NT2/D1 (cell line): ENCODE data around the gene SMIM1.

Experiments used
- DNase-seq: peaks from one replicate; pipeline ENCODE4 v3.0.0-alpha.2; 2011; ENCODE audit warnings: low read depth, low spot score
- H3K27me3 ChIP-seq: 2 replicates; pipeline ENCODE4 v1.6.0; 2011; ENCODE audit warnings: mild to moderate bottlenecking; ENCODE audit not compliant: insufficient read length, insufficient read depth
- H3K36me3 ChIP-seq: 2 replicates; pipeline ENCODE4 v1.6.1; 2011; ENCODE audit warnings: mild to moderate bottlenecking, low read length, mixed read lengths; ENCODE audit not compliant: insufficient read depth, insufficient read length
- H3K4me1 ChIP-seq: 2 replicates; pipeline ENCODE4 v1.5.1; 2011; ENCODE audit not compliant: insufficient read depth, insufficient read length
- H3K4me3 ChIP-seq: 2 replicates; pipeline ENCODE4 v1.5.1; 2011; ENCODE audit warnings: low read depth; ENCODE audit not compliant: insufficient read length
- H3K9ac ChIP-seq: 2 replicates; pipeline ENCODE4 v1.6.0; 2011; ENCODE audit warnings: low read depth; ENCODE audit not compliant: insufficient read length
- H3K9me3 ChIP-seq: 2 replicates; pipeline ENCODE4 v1.5.1; 2011; ENCODE audit warnings: mild to moderate bottlenecking, low read length; ENCODE audit not compliant: insufficient read depth
- SUZ12 ChIP-seq: IDR thresholded peaks from 2 replicates; pipeline ENCODE4 v1.6.1; 2011; ENCODE audit not compliant: insufficient read length, insufficient read depth; ENCODE audit errors: extremely low read depth
- YY1 ChIP-seq: IDR thresholded peaks from 2 replicates; pipeline ENCODE4 v1.6.1; 2011; ENCODE audit not compliant: insufficient read length, insufficient read depth
- ZNF274 ChIP-seq: IDR thresholded peaks from 2 replicates; pipeline ENCODE4 v1.6.1; 2011; ENCODE audit warnings: mild to moderate bottlenecking, low read depth, low read length

The SMIM1 gene

DNA sequence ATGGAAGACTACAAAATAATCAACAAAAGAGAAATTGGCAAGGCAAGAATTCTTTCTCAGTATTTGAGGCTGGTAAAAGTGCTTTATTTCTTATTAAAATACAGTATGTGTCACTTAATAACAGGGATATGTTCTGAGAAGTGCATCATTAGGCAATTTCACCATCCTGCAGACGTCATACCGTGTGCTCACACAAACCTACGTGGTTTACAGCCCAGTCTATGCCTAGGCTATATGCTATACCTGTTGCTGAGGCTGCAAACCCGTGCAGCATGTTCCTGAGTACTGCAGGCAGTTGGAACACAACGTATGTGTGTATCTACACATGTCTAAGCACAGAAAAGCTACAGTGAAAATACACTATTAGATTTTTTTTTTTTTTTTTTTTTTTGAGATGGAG, 23.0 kb upstream of the SMIM1 start:
- Histone ChIP-seq H3K27me3 (no peaks in the 10 kb centered on the region), H3K4me1 (peaks cover 16% of the 10 kb centered on the region), H3K36me3 (peaks cover 15% of the 10 kb centered on the region), H3K9ac (no peak overlapping the region), H3K4me3 (no peak overlapping the region), H3K9me3 (no peaks in the 10 kb centered on the region)
- no peak for DNase-seq
- no peak for TF ChIP-seq ZNF274
- TF ChIP-seq YY1, result no peak
- no peak for TF ChIP-seq SUZ12

DNA sequence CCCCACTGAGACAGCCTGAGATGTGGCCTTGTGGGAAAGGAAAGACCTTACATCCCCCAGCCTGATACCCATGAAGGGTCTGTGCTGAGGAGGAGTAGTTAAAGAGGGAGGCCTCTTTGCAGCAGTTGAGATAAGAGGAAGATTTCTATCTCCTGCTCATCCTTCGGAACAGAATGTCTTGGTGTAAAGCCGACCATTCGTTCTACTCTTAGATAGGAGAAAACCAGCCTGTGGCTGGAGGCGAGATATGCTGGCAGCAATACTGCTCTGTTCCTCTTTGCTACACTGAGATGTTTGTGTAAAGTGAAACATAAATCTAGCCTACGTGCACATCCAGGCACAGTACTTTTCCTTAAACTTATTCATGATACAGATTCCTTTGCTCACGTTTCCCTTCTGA, 21.8 kb upstream of the SMIM1 start:
- Histone ChIP-seq H3K4me1 (peaks cover 6% of the 10 kb centered on the region), H3K9ac (no peak overlapping the region), H3K4me3 (no peak overlapping the region), H3K27me3 (no peaks in the 10 kb centered on the region), H3K36me3 (peaks cover 3% of the 10 kb centered on the region), H3K9me3 (no peaks in the 10 kb centered on the region)
- no peak for TF ChIP-seq ZNF274
- TF ChIP-seq YY1, result no peak
- TF ChIP-seq SUZ12, result no peak
- DNase-seq, result no peak

DNA sequence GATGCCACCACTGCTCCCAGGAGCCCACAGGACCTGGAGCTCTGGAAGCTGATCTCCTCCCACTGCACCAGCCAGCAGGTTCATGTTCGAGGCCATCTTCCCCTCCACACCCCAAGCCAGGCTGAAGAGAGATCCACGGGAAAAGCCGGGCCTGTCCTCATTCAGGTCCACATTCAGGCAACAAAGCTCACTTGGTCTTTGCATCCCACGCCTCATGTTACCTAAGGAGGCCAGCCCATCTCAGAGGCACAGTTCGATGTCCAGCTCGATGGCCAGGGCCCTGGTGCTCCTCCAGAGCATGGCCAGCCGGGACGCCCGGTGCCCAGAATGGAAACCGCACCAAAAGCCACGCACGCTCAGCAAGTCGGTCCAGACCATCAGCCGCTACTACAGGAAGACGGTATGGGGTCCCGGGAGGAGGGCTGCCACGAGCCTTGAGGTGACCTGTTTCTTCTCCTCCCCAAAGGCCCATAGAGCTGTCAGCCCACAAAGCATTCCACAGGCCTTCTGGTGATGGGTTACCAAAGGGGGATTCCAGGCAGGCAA, 20.1 kb upstream of the SMIM1 start, which contains the start of gene CCDC27:
Gene CCDC27, plus strand, starts transcription at position 51 of the 546 bp plus-strand sequence. Its CDS starts 32 bp downstream, at position 83.
- H3K4me1 ChIP-seq, result no peaks in the 10 kb centered on the region
- no peaks in the 10 kb centered on the region for H3K36me3 ChIP-seq
- TF ChIP-seq YY1 (no peak), SUZ12 (no peak), ZNF274 (no peak)
- no peaks in the 10 kb centered on the region for H3K27me3 ChIP-seq
- DNase-seq, result no peak
- no peaks in the 10 kb centered on the region for H3K9me3 ChIP-seq
- H3K9ac ChIP-seq, result no peak within 1 kb of the TSS
- H3K4me3 ChIP-seq, result no peak within 1 kb of the TSS

DNA sequence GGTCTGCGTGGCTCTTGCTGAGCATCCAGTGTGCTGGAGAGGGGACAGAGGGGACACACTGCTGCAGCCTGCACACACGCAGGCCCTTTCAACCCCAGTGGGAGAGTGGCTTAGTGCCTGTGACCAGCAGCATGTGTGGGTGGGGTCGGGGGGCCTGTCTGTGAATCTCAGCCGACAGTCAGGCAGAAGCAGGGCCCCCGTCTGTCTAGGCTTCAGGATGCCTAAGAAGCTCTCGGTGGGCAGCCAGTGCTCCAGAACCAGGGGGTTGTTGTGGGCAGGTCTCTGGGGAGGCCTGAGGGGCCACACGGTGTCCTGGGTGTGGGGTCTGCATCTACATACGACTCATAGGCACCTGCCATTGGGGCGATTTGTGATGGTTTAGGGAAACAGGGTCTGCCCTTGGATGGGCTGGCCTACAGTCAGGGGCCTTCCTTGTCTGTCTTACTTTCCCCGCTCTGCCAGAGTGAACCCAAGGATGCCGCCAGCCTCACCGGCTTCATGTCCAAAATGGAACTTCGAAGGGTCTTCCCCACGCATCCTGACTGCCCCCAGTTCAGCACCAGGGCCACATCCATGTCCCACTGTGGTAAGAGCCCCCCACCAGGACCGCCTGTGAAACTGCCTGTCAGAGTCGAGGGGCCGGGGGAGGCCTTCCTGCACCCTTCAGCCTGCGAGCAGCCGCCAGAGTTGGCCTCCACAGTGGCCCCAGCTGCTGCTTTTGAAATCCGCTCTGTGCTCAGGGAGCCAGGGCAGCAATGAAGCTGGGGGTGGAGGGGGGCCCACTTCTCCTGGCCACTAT, 18.7 kb upstream of the SMIM1 start:
- no peak overlapping the region for H3K4me3 ChIP-seq
- no peak for TF ChIP-seq ZNF274
- no peak for TF ChIP-seq YY1
- TF ChIP-seq SUZ12, result no peak

DNA sequence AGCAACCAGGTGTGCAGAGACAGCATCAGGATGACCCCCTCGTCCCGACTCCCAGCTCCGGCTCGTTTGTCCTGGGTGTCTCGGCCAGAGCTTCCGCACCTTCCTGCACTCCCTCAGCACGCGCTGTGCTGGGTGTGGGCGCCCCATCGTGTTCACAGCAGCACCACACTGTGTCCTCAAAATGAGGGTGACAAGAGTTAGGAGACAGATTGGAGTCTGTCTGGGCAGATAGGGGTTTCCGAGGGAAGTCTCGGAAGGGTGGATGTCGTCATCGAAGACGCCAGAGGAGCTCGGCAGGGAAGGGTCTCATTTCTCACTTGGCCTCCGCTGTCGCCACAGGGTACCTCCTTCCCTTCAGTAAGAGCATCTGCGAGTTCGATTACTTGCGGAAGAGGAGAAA, 16.2 kb upstream of the SMIM1 start:
- DNase-seq, result no peak
- H3K36me3 ChIP-seq, result no peaks in the 10 kb centered on the region
- H3K9ac ChIP-seq, result no peak overlapping the region
- no peaks in the 10 kb centered on the region for H3K27me3 ChIP-seq
- H3K4me1 ChIP-seq, result no peaks in the 10 kb centered on the region
- no peaks in the 10 kb centered on the region for H3K9me3 ChIP-seq
- H3K4me3 ChIP-seq, result no peak overlapping the region
- TF ChIP-seq SUZ12 (no peak), ZNF274 (no peak), YY1 (no peak)

More for the DNA sequence above, 18.7 kb upstream of the SMIM1 start:
- DNase-seq, result no peak
- Histone ChIP-seq H3K36me3 (no peaks in the 10 kb centered on the region), H3K9ac (no peak overlapping the region), H3K4me1 (no peaks in the 10 kb centered on the region), H3K27me3 (no peaks in the 10 kb centered on the region), H3K9me3 (no peaks in the 10 kb centered on the region)

DNA sequence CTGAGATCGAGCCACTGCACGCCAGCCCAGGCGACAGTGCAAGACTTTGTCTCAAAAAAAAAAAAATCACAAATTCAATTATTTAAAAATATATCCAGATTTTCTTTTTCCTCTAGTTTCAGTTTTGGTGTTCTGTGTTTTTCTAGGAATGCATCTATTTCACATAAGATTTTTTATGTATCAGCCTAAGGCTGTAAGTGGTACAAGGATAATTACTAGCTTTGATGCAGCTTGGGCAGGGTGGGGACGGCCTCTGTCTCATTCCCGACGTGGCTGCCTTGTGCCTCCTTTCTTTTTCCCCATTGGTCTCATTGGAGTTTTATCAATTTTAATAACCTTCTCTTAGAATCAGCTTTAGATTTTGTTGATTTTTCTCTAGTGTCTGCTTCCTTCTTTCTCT, 13.4 kb upstream of the SMIM1 start:
- DNase-seq, result no peak
- Histone ChIP-seq H3K9ac (no peak overlapping the region), H3K27me3 (no peaks in the 10 kb centered on the region), H3K4me3 (no peak overlapping the region), H3K9me3 (no peaks in the 10 kb centered on the region), H3K4me1 (no peaks in the 10 kb centered on the region), H3K36me3 (no peaks in the 10 kb centered on the region)
- TF ChIP-seq SUZ12 (no peak), ZNF274 (no peak), YY1 (no peak)

DNA sequence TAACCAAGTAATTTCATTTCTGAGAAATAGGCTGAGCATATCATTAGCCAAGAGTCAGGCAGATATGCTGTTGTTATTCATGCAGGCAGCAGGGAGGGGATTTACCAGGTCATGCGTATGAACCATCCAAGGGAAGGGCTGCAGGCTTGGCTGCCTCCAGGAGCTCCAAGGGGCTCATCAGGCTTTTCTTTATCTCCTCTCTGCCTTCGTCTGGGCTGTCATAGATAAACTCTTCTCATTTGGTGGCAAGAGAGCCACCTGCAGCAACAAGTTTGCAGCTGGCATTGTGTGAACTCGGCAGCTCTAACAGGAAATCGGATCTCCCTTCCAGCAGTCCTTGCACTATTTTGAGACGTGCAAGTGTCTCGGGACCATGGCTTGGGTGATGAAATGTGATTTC, 12.8 kb upstream of the SMIM1 start:
- Histone ChIP-seq H3K27me3 (no peaks in the 10 kb centered on the region), H3K4me3 (no peak overlapping the region), H3K4me1 (no peaks in the 10 kb centered on the region), H3K36me3 (no peaks in the 10 kb centered on the region), H3K9me3 (no peaks in the 10 kb centered on the region), H3K9ac (no peak overlapping the region)
- no peak for DNase-seq
- TF ChIP-seq SUZ12, result no peak

DNA sequence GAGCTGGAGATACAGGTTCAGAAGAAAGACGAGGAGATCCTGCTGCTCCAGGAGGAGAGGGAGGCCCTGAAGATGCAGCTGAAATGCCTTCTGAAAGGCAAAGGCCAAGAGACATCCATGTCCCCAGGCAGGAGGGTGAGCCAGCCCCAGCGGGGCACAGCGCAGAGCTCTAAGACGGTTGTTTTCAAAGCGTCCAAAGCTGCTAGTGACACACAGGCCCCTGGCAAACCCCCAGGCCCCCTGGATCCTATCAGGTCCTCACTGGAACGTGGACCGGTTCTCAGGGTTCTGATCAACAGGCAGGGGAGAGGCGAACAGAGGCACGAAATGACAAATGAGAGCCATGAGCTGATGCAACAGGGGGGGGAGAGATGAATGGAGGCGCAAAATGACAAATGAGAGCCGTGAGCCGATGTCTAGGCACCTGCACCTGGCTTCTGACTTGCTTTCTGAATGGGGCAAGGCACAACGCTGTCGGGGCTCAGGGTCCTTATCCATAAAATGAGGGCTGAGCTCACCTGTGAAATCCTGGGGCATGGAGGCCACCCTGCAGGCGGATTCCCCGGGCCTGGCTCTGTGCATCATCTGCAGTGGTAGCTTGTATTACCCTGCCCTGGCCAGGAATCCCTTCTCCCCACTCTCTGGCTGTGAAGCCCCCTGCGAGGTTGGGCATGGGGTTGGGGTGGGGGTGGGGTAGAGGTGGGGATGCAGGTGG, 11.1 kb upstream of the SMIM1 start:
- no peaks in the 10 kb centered on the region for H3K27me3 ChIP-seq

More for the DNA sequence above, 11.1 kb upstream of the SMIM1 start:
- TF ChIP-seq SUZ12 (no peak), ZNF274 (no peak), YY1 (no peak)
- Histone ChIP-seq H3K4me1 (no peaks in the 10 kb centered on the region), H3K9me3 (no peaks in the 10 kb centered on the region), H3K4me3 (no peak overlapping the region), H3K9ac (no peak overlapping the region), H3K36me3 (no peaks in the 10 kb centered on the region)
- DNase-seq, result no peak
